ENCODE results near the gene ZNF398. TPM values are rescaled to one million over a fixed set of nuclear protein-coding genes. Genes with fewer than 3 reads are reported as not detected.

The ZNF398 gene
- total and polyA plus RNA-seq, 2 of the 13 experiments (the other 11 are each of a cell fraction or from before 2014, with no cell fraction given), result 3.0 to 8.9 TPM

- TF ChIP-seq JARID2 (CRISPR knock-in tag; IDR thresholded peaks at IDR 0.05; ENCODE audit: insufficient replicate concordance) (peak; percentile 94), TEAD2 (CRISPR knock-in tag; IDR thresholded peaks at IDR 0.05) (no peak), ZBTB7A (CRISPR knock-in tag; IDR thresholded peaks at IDR 0.05) (peak; percentile 66; the same call in 1 of the 2 replicates), CHD4 (IDR thresholded peaks at IDR 0.05; ENCODE audit: borderline replicate concordance, low read length) (no peak), CREB1 (IDR thresholded peaks at IDR 0.05) (no peak), CREB1 (CRISPR knock-in tag; IDR thresholded peaks at IDR 0.05) (0 out of 2 replicates have a peak, but pooled peaks have one; percentile 30), ZBTB26 (CRISPR knock-in tag; IDR thresholded peaks at IDR 0.05; ENCODE audit: borderline replicate concordance) (no peak), SNAPC2 (CRISPR knock-in tag; IDR thresholded peaks at IDR 0.05) (no peak; the same call in 1 of the 2 replicates), HMG20B (CRISPR knock-in tag; conservative IDR thresholded peaks at IDR 0.05) (no peak; the same call in 1 of the 2 replicates), PCBP1 (IDR thresholded peaks at IDR 0.05; ENCODE audit: borderline replicate concordance, low read depth, low read length) (0 out of 2 replicates have a peak, but pooled peaks have one; percentile 55), ZNF512B (CRISPR knock-in tag; IDR thresholded peaks at IDR 0.05; ENCODE audit: borderline replicate concordance) (0 out of 2 replicates have a peak, but pooled peaks have one; percentile 32), PHF20 (CRISPR knock-in tag; IDR thresholded peaks at IDR 0.05) (peak; percentile 86), KMT2A (CRISPR knock-in tag; IDR thresholded peaks at IDR 0.05) (peak; percentile 60; the same call in 1 of the 2 replicates)
- TF ChIP-seq, protein P1, sequence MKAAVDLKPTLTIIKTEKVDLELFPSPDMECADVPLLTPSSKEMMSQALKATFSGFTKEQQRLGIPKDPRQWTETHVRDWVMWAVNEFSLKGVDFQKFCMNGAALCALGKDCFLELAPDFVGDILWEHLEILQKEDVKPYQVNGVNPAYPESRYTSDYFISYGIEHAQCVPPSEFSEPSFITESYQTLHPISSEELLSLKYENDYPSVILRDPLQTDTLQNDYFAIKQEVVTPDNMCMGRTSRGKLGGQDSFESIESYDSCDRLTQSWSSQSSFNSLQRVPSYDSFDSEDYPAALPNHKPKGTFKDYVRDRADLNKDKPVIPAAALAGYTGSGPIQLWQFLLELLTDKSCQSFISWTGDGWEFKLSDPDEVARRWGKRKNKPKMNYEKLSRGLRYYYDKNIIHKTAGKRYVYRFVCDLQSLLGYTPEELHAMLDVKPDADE (CRISPR knock-in tag; IDR thresholded peaks at IDR 0.05), result no peak
- TF ChIP-seq, protein P2, sequence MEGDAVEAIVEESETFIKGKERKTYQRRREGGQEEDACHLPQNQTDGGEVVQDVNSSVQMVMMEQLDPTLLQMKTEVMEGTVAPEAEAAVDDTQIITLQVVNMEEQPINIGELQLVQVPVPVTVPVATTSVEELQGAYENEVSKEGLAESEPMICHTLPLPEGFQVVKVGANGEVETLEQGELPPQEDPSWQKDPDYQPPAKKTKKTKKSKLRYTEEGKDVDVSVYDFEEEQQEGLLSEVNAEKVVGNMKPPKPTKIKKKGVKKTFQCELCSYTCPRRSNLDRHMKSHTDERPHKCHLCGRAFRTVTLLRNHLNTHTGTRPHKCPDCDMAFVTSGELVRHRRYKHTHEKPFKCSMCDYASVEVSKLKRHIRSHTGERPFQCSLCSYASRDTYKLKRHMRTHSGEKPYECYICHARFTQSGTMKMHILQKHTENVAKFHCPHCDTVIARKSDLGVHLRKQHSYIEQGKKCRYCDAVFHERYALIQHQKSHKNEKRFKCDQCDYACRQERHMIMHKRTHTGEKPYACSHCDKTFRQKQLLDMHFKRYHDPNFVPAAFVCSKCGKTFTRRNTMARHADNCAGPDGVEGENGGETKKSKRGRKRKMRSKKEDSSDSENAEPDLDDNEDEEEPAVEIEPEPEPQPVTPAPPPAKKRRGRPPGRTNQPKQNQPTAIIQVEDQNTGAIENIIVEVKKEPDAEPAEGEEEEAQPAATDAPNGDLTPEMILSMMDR (CRISPR knock-in tag; IDR thresholded peaks at IDR 0.05), result peak; percentile 97
- TF ChIP-seq, protein P3, sequence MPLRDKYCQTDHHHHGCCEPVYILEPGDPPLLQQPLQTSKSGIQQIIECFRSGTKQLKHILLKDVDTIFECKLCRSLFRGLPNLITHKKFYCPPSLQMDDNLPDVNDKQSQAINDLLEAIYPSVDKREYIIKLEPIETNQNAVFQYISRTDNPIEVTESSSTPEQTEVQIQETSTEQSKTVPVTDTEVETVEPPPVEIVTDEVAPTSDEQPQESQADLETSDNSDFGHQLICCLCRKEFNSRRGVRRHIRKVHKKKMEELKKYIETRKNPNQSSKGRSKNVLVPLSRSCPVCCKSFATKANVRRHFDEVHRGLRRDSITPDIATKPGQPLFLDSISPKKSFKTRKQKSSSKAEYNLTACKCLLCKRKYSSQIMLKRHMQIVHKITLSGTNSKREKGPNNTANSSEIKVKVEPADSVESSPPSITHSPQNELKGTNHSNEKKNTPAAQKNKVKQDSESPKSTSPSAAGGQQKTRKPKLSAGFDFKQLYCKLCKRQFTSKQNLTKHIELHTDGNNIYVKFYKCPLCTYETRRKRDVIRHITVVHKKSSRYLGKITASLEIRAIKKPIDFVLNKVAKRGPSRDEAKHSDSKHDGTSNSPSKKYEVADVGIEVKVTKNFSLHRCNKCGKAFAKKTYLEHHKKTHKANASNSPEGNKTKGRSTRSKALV (CRISPR knock-in tag; IDR thresholded peaks at IDR 0.05), result peak; percentile 74
- TF ChIP-seq, protein P4, sequence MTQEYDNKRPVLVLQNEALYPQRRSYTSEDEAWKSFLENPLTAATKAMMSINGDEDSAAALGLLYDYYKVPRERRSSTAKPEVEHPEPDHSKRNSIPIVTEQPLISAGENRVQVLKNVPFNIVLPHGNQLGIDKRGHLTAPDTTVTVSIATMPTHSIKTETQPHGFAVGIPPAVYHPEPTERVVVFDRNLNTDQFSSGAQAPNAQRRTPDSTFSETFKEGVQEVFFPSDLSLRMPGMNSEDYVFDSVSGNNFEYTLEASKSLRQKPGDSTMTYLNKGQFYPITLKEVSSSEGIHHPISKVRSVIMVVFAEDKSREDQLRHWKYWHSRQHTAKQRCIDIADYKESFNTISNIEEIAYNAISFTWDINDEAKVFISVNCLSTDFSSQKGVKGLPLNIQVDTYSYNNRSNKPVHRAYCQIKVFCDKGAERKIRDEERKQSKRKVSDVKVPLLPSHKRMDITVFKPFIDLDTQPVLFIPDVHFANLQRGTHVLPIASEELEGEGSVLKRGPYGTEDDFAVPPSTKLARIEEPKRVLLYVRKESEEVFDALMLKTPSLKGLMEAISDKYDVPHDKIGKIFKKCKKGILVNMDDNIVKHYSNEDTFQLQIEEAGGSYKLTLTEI (CRISPR knock-in tag; conservative IDR thresholded peaks at IDR 0.05), result no peak
Observed at GRCh38 chr7:149125863-149126661, 21.2 kb upstream of the ZNF398 start, which contains the start of gene ZNF425 (continued).
